ENCODE data around the gene IGSF21.

The IGSF21 gene

GRCh38 chr1:18121072-18121820, 13.6 kb downstream of the IGSF21 start:
- no peak for DNase-seq

- DNase-seq, result no peak
These were observed 15.9 kb downstream of the IGSF21 start for GRCh38 chr1:18123467-18123992.

GRCh38 chr1:18124977-18125376, 17.4 kb downstream of the IGSF21 start:
- no peak for DNase-seq

GRCh38 chr1:18126616-18127015, 19.0 kb downstream of the IGSF21 start:
- DNase-seq, result no peak

GRCh38 chr1:18128298-18128697, 20.7 kb downstream of the IGSF21 start:
- DNase-seq, result no peak

- DNase-seq, result no peak
These were observed 22.8 kb downstream of the IGSF21 start for GRCh38 chr1:18130356-18130755.

GRCh38 chr1:18132022-18132710, 24.6 kb downstream of the IGSF21 start:
- DNase-seq, result no peak

GRCh38 chr1:18132711-18133541, 25.3 kb downstream of the IGSF21 start:
- DNase-seq, result no peak

GRCh38 chr1:18134324-18135046, 26.9 kb downstream of the IGSF21 start:
- DNase-seq, result no peak

GRCh38 chr1:18137759-18138345, 30.3 kb downstream of the IGSF21 start:
- DNase-seq, result no peak

GRCh38 chr1:18139198-18139981, 31.8 kb downstream of the IGSF21 start:
- DNase-seq, result no peak

- no peak for DNase-seq
These were observed 32.8 kb downstream of the IGSF21 start for GRCh38 chr1:18140411-18140810.

GRCh38 chr1:18141661-18142060, 34.1 kb downstream of the IGSF21 start:
- no peak for DNase-seq

GRCh38 chr1:18142471-18142870, 34.9 kb downstream of the IGSF21 start:
- DNase-seq, result no peak

- no peak for DNase-seq
These were observed 35.4 kb downstream of the IGSF21 start for GRCh38 chr1:18142969-18143368.

GRCh38 chr1:18144062-18144461, 36.5 kb downstream of the IGSF21 start:
- no peak for DNase-seq

- no peak for DNase-seq
These were observed 37.5 kb downstream of the IGSF21 start for GRCh38 chr1:18144916-18145647.

GRCh38 chr1:18145851-18146618, 38.4 kb downstream of the IGSF21 start:
- DNase-seq, result no peak

- DNase-seq, result no peak
These were observed 39.3 kb downstream of the IGSF21 start for GRCh38 chr1:18146886-18147285.

- DNase-seq, result no peak
These were observed 40.1 kb downstream of the IGSF21 start for GRCh38 chr1:18147672-18148071.
